Fibroblast of lung (primary cell): ENCODE data around the gene ADGRG3.

Source experiments
- CTCF ChIP-seq, 2 donors: IDR thresholded peaks in 1 of 2; conservative IDR thresholded peaks in 1 of 2; 1 replicate in 1 of 2; 2 replicates in 1 of 2; pipeline ENCODE4 v1.5.1; 2011 to 2012; ENCODE audit warnings: low read length in 2 of 2, control low read depth in 1 of 2, inconsistent platforms in 1 of 2, low read depth in 1 of 2, mild to moderate bottlenecking in 1 of 2
- EZH2 ChIP-seq: IDR thresholded peaks from 2 replicates; pipeline ENCODE4 v1.5.1; 2012; ENCODE audit warnings: low read length, control low read depth, mild to moderate bottlenecking; ENCODE audit errors: missing control alignments

- TF ChIP-seq EZH2: no peak
- no peak for TF ChIP-seq CTCF (conservative IDR thresholded peaks at IDR 0.05 in 1 of 2, IDR thresholded peaks at IDR 0.05 in 1 of 2; ENCODE audit: low read depth in 1 of 2, low read length in 2 of 2)
Measured at GRCh38 chr16:57637020-57637419, 31.1 kb upstream of the ADGRG3 start.
